ENCODE measurements around the gene FGR.

FGR gene

DNA sequence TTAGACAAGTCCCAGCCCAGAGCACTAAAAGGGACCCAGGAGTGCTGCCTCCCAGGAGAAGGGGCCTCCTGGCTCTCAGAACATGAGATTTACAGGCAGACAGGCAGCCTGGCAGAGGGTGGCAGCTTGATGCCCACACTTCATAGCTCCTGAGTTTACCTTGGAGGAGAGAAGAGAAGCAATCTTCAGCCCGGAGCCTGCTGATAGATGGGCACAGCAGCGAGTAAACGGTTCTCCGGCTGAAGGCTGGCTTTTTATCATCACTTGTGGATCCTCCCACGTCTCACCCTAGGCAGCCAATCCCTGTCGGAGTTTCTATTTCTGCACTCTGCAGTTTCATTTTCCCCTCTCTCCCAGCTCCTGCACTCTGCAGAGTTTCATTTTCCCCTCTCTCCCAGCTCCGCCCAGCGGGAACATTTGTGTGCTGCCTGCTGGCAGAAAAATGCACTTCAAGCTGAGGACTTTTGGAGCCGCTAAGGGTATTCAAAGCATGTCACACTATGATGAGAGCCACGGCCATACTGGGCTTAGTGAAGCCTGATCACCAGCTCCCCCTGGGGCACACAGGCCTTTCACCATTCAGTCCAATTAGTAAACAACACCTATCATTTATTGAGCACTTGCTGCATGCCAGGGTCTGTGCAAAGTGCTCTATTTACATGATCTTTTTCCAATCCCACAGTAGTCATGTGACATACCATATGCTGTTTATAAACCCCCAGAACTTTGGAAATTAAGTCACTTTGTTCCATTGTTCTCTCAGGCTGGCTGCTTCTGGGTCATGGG, 37.2 kb upstream of the FGR start, which contains the start of gene IFI6:
TSS of gene IFI6 (minus strand) at position 229 of the 786 bp plus-strand sequence. CDS start 2,878 bp downstream, outside the sequence.
- TF ChIP-seq CTCF (conservative IDR thresholded peaks at IDR 0.05; ENCODE audit: control insufficient read depth, insufficient read depth, low read depth, low read length): peak; percentile 41
- peak; percentile 94 for DNase-seq (ENCODE audit: low read depth)
- H3K4me3 ChIP-seq (ENCODE audit: control insufficient read depth, low read depth, low read length): peak within 1 kb of the TSS; percentile 65

DNA sequence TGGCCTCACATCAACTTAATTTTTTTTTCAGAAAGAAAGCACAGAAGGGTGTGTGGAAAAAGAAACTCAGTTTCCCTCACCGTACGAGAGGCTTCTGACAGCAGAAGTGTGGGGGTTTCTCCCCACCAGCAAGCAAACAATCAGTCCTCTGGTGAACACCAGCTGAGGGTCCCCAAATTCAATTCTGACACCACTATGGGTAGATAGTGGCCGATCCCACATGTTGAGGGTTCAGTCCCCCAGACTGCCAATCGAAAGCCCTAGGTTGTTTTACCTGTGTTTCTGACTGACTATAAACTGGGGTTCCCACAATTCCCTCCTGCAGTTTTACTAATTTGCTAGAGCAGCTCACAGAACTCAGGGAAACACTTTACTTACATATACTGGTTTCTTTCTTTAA, 34.9 kb upstream of the FGR start:
- no peak overlapping the region for H3K4me3 ChIP-seq (ENCODE audit: control insufficient read depth, low read depth, low read length)
- no peak for DNase-seq (ENCODE audit: low read depth)
- no peak for TF ChIP-seq CTCF (conservative IDR thresholded peaks at IDR 0.05; ENCODE audit: control insufficient read depth, insufficient read depth, low read depth, low read length)

GRCh38 chr1:27668808-27669723, 34.1 kb upstream of the FGR start:
- TF ChIP-seq CTCF (conservative IDR thresholded peaks at IDR 0.05; ENCODE audit: control insufficient read depth, insufficient read depth, low read depth, low read length): peak; percentile 93
- peak overlapping the region; percentile 50 for H3K4me3 ChIP-seq (ENCODE audit: control insufficient read depth, low read depth, low read length)
- peak; percentile 58 for DNase-seq (ENCODE audit: low read depth)

- no peak overlapping the region for H3K4me3 ChIP-seq (ENCODE audit: control insufficient read depth, low read depth, low read length)
- no peak for DNase-seq (ENCODE audit: low read depth)
- no peak for TF ChIP-seq CTCF (conservative IDR thresholded peaks at IDR 0.05; ENCODE audit: control insufficient read depth, insufficient read depth, low read depth, low read length)
These were observed 33.3 kb upstream of the FGR start for GRCh38 chr1:27668121-27668807.

DNA sequence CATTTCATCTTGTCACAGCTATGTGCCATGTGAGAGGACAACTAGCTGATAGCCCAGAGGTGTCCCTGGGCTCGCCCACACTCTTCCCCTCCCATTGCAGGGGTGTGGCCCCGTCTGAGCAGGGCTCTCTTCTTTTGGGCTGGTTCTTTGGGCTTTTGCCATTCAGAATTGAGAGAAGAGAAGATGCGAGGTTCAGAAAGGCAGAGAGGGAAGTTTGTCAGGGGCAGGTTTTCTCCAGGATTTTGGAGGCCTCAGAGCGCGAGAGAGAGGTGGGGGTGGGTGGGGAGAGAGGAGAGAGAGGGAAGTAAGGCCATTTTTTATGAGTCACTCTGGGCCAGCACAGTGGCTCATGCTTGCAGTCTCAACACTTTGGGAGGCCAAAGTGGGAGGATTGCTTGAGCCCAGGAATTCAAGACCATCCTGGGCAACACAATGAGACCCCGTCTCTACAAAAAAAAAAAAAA, 31.8 kb upstream of the FGR start:
- peak; percentile 35 for DNase-seq (ENCODE audit: low read depth)
- TF ChIP-seq CTCF (conservative IDR thresholded peaks at IDR 0.05; ENCODE audit: control insufficient read depth, insufficient read depth, low read depth, low read length): no peak
- H3K4me3 ChIP-seq (ENCODE audit: control insufficient read depth, low read depth, low read length): no peak overlapping the region

GRCh38 chr1:27666294-27666693, 31.3 kb upstream of the FGR start:
- no peak overlapping the region for H3K4me3 ChIP-seq (ENCODE audit: control insufficient read depth, low read depth, low read length)
- no peak for TF ChIP-seq CTCF (conservative IDR thresholded peaks at IDR 0.05; ENCODE audit: control insufficient read depth, insufficient read depth, low read depth, low read length)
- no peak for DNase-seq (ENCODE audit: low read depth)

Data from fibroblast of mammary gland (primary cell).